Superior temporal gyrus (tissue), 1 donor: Measurements from ENCODE around the gene GEMIN4.
"Not testable (repeated sequence)": the region's sequence is repeated elsewhere in the genome, so short reads cannot be mapped to it uniquely, and the experiment has no call there.

Source experiments
- DNase-seq: peaks from one replicate; pipeline ENCODE4 v3.0.0-alpha.2; 2016; ENCODE audit errors: extremely low spot score

GEMIN4 gene

DNA sequence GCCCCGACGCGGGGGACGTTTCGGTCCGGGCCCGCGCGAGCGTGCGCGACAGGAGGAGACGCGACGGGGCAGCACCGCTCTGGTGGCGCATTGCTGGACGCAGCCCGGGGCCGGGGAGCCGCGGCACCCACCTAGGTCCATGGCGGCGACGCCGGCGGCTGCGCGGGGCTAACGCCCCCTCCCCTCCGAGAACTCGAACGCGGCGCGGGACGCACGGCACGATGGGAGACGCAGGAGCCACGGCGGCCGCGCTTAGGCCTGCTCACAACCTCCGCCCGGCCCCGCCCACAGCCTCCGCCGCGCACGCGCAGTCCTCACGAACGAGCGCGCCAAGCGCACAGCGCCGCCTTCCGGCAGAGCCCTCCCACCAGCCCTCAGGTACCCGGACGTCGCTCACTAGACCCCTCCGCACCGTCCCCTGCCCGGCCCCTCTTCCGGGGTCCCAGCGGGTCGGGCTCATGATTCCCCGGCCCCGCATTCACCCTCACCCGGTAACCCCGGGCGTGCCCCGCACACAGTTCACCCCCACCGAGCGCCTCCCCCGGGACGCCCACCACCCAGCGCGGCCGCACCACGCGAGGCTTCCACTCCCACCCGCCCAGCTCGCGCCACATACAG, at the start of gene GEMIN4:
Gene GEMIN4, minus strand, starts transcription at position 263 of the 618 bp plus-strand sequence. Its CDS starts 122 bp downstream, at position 141.
- DNase-seq: peak; percentile 85

DNA sequence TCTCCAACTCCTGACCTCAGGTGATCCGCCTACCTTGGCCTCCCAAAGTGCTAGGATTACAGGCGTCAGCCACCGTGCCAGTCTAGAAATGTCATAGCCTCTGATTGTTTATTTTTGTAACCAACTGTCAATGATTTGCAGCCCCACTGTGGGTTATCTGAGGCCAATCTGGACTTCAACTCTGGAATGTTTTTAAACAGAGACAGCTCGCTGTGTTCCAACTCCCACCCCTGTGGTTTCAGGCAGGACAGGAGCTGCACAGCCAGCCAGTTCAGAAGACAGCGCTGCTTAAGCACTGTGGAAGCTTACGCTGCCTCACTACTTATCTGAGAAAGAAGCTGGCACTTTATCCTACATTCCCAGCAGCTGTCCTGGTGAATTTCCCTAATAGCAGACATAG, 49.6 kb upstream of the GEMIN4 start:
- DNase-seq: no peak

DNA sequence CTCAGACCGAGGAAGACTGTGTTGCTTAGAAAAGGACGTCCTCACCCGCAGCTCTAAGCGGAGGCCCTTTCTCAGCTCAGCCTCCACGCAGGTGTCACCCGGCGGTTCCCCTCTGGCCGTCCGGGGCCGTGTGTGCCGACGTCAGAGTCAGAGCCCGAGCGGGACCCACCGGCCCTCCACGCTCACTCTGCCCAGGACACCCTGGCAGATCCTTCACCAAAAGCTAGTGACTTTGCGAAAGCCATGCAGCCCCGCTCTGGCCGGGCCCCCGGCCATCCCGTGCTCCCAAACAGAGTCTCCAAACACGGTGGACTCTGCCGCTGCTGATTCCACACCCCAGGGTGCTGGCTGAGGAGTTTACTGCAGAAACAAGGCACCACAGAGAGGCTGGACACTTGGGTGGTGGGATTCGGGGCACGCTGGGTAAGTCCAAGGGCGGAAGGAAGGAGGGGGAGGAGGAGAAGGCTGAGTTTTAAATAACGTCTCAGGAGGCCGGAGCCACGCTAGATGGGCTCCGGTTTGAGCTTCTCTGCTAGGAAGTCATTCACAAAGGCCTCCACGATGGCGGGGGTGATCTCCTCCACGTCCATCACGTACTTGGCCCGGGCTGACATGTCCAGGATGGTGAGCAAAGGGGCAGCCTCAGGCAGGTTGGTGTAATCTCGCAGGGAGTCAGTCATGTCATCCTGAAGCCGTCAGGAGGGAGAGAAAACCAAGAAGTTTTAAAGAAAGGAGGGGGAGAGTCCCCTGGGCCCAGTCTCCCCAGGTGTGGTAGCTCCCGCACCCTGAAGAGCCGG, 48.6 kb upstream of the GEMIN4 start:
- DNase-seq: no peak

DNA sequence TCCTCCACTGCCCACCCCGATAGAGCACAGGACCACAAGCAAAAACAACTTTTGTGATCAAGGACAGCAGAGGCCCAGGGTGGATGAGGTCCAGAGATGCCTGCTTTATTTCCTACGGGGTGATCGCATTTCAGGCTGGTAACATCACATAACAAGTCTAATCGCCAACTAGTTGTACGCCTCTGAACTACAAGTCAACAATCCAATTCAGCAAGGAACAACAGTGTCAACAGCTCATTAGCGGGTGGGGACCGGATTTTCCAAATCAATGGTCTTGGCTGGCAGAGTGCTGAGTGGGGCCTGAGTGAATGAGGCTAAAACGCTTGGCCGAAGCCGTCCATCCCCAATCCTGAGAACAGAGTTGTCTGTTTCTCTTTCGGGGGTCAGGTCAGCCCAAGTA, 47.2 kb upstream of the GEMIN4 start:
- DNase-seq: no peak

DNA sequence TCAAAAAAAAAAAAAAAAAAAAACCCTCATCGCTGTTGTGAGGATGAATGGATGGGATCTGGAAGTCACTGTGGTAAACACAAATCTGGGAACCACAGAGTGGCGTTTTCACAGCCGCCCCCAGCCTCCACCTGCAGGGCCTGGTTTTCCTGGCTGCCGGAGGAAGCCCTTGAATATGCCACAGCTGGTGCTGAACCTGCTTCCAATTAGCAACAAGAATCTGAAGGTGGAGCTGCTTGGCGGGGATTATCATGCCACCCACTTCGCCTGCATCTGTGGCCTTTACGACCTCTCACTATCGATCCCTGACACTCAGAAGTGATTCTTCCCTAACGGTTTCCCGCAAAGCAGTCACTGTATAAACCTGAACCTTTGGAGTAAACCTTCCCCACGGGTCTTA, 46.2 kb upstream of the GEMIN4 start:
- no peak for DNase-seq

DNA sequence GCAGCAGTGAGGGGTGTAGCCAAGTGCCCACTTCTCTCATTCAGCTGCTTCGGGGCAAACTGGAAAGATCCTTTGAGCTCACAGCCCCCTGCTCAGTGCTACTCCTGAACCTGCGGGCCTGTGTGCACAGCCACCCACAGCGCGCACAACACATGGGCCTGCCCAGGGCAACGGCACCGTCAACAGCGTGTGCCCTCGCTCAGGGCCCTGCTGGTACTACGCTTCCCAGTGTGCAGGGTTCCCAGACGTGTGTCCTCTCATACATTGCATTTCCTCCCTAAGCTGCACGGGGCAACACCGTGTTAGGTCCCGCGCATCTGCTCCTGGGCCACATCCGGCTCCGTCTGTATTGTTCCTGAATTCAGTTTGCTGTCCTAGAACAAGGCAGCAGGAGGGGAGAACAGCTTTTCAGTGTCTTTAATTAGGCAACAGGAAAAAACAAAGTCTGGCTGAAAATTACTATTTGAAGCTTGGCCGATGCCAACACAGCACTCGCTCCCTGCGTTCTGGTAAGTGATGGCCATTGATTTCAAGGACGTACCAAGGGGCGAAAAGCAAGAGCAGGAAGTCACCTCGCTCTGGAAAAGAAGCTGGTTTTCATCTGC, 45.3 kb upstream of the GEMIN4 start:
- DNase-seq: no peak

DNA sequence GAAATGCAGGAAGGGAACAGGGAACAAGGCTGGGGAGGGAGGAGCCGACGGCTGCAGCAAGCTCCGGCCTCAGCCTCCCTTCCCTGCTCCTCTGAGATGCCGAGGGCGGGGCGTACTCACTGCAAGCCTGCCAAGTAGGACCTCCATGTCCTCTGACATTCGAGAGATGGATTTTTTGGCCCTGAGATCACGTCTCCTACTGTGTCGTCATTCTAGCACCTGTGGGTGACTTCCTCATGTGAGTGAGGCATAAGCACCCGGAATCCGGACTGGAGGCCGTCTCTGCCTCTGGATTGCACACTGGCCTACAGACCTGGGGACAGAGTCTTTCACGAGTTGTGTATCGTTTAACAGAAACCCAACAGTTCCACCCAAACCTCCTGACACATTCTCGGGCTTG, 44.5 kb upstream of the GEMIN4 start:
- DNase-seq: no peak

DNA sequence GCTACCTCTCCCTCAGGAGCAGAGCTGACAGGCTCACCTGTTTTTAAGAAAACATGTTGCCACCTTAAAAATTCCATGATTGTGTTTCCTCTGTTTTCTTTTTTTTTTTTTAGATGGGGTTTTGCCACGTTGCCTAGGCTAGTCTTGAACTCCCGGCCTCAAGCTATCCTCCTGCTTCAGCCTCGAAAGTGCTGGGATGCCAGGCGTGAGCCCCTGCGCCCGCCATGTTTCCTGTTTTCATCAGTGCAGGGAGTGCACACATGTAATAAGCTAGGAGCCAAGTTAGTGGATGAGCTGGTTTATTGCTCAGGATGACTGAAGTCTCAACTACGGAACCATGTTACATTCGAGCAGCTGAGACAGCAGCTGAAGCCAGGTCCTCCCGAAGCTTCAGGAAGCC, 43.7 kb upstream of the GEMIN4 start:
- DNase-seq: no peak

DNA sequence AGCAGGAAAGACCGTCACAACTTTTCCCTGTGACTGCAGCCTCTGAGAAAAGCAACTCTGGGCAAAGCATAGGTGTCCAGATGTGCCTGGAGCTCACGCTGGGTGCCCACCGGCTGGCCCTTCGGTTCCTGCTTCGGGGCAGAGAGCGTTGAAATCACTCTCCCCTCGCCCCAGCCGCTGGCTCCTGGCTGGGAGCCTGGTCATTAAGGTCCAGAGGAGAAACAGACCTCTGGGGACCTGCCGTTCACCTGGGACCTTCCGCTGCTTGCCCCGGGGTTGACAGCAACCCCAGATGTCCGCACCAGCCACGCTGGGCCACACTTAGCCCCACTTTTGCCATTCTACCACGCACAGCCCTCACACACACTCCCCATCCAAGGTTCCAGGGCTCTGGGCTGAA, 43.2 kb upstream of the GEMIN4 start:
- no peak for DNase-seq

DNA sequence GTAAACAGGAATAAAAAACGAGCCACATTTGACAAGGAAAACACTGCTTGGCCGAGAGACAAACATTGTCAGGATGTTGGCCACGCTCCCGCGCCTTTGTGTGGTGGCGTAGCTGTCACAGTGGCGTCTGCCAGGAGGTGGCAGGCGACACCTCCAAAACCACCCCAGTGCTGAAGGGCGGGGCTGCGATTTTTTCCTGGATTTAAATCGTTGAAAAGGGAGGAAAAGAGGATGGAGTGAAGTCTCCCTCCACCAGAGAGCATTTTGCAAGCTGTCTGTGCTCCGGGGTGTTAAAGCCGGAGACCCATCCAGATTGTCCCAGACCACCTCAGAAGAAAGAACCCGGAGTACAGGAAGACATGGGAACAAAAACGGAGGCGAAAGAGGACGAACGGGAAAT, 42.8 kb upstream of the GEMIN4 start:
- DNase-seq: peak; percentile 95

DNA sequence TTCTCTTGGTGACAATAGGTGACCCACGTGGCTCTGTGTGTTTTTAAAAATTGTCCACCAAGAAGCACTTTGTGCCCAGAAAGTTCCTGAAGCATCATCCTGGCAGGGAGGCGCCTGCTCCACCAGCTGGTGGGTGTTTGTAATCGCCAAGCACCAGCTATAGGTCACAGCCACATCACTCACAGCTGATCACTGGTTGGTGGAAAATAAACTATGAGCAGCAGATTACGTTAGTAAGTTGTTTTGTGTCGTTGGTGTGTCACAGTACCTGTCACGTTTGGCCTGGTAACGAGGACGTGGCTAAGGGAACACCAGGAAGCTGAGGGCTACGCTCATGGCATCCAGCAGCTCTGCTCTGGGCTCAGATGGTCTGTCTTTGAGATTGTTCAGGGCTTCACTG, 40.2 kb upstream of the GEMIN4 start:
- no peak for DNase-seq

DNA sequence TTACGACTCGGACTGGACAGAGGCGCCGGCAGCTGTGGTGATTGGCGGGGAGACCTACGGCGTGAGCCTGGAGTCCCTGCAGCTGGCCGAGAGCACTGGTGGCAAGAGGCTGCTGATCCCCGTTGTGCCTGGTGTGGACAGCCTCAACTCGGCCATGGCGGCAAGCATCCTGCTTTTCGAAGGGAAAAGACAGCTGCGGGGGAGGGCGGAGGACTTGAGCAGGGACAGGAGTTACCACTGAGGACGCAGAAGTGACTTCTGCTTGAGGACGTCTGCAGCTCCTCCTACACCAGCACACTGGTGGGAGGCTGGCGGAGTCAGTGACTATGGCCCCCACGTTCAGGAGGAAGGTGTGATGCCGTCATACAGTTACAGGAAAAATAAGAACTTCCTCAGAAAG, 39.8 kb upstream of the GEMIN4 start:
- DNase-seq: no peak

DNA sequence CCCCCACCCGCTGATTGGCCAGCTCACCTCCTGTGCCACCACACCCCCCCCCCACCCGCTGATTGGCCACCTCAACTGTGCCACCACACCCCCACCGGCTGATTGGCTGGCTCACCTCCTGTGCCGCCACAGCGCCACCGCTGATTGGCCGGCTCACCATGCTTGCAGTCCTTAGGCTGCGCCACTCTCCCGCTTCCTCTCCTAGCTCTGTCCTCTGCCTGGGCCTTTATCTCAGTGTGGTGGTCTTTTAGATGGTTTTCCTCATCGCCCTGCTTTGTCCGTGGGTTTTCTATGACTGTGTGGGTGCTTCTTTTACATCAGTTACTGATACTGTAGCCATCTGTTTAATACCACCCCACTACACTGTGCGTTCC, 38.8 kb upstream of the GEMIN4 start:
- DNase-seq: not testable (repeated sequence)

DNA sequence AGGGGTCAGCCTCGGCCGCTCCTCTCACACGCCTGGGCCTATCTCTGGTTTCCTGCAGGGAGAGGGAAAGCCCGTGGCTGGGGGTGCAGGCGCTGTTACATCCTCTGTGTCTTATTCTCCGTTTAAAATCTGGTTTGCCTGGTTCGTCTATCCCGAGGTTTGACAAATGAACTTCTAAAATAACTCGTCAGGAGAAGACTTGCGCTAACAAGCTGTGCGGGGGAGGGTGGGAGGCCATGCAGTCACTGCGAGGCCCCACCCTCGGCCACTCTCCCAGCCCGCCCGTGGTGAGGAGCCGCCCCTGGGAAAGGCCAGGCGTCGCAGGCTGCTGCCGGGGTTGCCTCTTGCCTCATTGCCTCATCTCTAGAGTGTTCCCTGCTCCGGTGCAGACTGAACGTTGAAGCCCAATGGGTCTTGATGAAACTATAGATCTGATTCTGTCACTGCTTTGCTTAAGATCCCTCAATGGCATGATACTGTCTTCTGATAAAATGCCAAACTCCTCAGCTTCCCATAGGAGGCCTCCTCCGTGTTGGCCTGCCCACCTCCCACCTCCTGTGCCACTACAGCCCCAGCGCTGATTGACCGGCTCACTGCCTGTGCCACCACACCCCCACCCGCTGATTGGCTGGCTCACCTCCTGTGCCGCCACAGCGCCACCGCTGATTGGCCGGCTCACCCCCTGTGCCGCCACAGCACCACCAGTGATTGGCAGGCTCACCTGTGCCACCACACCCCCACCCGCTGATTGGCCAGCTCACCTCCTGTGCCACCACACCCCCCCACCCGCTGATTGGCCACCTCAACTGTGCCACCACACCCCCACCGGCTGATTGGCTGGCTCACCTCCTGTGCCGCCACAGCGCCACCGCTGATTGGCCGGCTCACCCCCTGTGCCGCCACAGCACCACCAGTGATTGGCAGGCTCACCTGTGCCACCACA, 38.1 kb upstream of the GEMIN4 start:
- not testable (repeated sequence) for DNase-seq

DNA sequence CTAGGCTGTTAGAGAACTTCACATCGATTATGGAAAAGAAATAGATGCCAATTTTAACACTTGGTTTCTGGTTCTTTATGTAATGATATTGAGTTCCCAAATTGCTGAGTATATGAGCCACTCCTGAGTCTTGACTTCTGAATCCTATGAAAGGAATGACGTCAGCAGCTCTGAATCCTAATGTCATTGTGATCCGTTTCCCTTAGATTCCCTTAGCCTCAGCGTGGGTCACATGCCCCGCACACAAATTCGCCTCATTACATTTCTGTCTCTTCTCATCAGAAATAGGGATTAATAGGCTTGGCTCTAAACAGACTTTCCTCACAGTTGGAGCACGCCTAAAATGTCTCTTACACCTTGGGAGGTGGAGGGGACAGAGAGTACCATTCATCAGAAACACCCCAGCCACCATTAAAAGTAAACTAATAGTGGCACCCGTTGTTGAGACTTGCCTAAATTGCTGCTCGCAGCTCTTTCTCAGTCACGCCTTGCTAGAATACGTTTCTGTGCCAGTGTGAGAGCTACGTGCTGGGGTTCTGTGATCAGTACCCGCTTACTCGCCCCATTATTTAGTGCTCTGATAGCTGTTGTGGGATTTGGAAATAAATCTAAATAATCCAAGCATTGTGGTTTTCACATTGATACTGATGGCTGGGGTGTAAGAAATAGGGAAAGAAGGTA, 37.2 kb upstream of the GEMIN4 start:
- DNase-seq: no peak

DNA sequence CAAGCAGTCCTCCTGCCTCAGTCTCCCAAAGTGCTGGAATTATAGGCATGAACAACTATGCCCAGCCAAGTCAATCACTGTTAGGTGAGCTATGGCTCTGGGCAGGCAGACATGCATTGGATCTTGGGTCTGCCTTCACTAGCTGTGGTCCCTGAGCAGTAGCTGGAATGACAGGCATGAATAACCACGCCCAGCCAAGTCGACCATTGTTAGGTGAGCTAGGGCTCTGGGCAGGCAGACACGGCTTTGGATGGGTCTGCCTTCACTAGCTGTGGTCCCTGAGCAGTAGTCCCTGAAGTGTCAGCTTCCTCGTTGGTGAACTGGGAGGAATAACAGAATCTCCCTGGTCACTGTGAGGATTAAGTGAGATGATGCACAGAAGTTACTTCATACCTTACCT, 36.5 kb upstream of the GEMIN4 start:
- DNase-seq: no peak

DNA sequence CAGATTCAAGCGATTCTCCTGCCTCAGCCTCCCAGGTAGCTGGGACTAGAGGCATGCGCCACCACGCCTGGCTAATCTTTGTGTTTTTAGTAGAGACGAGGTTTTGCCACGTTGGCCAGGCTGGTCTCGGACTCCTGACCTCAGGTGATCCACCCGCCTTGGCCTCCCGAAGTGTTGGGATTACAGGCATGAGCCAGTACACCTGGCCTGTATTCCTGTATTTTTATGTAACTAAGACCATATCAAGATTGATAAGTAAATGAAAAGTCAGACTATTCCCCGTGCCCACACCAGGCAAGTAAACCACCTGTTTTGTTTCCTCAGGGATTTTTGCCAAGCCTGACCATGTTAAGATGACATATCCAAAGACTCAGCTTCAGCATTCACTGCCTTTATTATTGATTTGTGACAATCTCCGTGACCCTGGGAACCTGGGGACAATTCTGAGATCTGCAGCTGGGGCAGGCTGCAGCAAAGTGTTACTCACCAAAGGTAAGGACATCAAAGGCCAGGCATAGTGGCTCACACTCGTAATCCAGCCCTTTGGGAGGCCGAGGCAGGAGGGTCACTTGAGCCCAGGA, 35.7 kb upstream of the GEMIN4 start:
- DNase-seq: no peak

DNA sequence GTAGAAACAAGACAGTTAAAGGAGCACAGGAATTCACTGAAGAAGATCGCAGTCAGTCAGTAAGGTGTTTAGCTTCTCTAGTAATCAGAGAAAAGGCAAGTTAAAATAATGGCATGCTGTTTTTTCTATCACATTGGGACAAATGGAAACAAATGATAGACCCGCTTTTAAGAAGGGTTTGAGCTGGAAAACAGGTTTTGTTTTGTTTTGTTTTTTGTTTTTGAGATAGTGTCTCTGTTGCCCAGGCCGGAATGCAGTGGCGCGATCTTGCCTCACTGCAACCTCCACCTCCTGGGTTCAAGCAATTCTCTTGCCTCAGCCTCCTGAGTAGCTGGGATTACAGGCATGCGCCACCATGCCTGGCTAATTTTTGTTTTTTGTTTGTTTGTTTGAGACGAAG, 33.8 kb upstream of the GEMIN4 start:
- not testable (repeated sequence) for DNase-seq

DNA sequence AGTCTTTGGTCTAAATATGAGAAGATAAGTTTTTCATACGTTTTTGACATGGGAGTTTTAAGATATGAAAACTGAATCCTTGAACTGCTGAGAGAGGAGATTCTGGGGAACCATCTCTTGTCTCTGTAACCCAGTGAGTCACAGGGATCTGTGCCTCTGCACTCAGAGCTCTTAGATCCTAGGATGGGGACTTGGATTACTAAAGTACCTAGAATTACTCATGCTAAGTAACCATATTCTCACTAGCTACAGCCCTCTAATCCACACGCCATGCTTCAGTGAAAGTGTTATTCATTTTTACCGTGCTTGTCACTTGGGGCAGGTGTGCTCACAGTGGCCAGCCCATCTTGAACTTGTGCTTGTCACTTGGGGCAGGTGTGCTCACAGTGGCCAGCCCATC, 32.1 kb upstream of the GEMIN4 start:
- DNase-seq: no peak

DNA sequence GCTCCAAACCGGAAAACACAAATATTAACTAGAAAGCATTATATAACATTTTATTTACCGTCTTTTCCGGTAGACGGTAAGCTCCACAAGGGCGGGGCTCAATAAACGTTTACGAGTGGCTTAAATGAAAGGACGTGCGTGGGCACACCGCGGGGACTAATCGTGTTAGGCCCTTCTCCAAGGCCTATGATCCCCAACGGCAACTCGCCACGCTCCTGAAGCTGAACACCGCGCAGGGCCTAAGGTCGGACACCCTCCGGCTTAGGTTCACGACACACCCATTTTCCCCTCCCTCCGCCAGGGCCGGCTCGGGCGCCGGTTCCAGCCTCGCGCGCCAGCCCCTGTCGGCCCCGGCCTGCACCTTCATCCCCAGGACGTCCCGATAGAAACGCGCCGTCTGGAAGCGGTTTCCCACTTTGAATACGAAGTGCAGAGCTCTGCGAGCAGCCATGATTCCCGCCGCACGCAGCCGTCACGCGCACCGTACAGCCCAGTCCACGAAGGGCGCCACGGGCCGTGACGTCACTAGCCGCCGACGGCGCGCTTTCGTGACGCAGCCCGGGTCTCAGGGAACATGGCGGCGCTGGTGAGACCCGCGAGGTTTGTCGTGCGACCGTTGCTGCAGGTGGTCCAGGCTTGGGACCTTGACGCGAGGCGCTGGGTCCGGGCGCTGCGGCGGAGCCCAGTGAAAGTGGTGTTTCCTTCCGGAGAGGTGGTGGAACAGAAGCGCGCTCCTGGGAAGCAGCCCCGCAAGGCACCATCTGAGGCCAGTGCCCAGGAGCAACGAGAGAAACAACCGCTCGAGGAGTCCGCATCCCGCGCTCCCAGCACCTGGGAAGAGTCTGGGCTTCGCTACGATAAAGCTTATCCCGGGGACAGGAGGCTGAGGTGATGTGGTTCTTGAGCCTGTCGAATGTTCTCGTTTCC, 30.0 kb upstream of the GEMIN4 start, which contains the start of the genes GLOD4 and MRM3:
Gene GLOD4, minus strand, starts transcription at position 476 of the 927 bp plus-strand sequence. Its CDS starts 25 bp downstream, at position 451.
Gene MRM3, plus strand, starts transcription at position 549 of the 927 bp plus-strand sequence. Its CDS starts 26 bp downstream, at position 575.
- peak; percentile 90 for DNase-seq
